GM18873 (cell line): ENCODE results near the gene PROSER3.

Experiments
- ATAC-seq: cut with Tn5 transposase; IDR thresholded peaks from one replicate; pipeline ENCODE4 v1.9.1; 2021; ENCODE audit warnings: mild to moderate bottlenecking, moderate library complexity, moderate number of reproducible peaks; ENCODE audit not compliant: unreplicated experiment, low FRiP score

PROSER3 gene

DNA sequence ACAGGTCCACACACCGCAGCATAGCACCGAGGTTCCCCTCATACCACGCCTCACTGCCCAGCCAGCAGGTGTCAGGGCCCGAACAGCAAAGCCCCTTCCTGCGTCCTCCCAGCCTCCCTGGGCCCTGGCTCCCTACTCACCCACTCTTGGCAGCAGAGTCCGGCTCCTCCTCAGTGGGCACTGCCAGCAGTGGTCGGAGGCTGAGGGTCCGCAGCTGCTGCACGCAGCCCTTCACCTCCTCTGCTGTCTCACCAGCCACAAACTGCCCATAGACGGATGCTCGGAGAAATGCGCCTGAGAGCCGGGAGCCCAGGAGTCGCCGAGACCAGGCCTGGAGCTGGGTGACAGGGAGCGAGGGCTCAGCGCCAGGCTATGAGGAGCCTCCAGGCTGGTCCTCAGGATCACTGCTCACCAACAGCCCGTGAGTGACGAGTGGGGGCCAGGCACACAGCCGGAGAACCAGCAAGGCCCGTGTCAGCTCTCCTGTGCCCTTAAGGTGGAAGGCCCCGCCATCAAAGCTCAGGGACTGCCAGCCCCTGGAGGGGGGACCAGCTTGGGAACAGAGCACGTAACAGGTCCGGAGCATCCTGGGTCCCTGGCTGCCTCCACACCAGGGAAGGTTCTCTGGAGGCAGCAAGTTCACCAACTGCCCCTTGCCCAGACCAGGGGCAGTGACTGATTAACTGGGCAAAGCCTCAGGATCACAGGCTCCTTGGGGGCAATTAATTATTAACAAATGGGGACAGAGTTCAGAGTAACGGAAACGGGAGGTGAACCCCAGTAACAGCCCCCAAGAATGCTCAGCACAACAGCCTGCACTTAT, 54.5 kb downstream of the PROSER3 start, which contains the start of gene PRODH2:
Gene PRODH2, minus strand, starts transcription at position 626 of the 823 bp plus-strand sequence. Its CDS starts 40 bp downstream, at position 586.
- ATAC-seq = no peak

DNA sequence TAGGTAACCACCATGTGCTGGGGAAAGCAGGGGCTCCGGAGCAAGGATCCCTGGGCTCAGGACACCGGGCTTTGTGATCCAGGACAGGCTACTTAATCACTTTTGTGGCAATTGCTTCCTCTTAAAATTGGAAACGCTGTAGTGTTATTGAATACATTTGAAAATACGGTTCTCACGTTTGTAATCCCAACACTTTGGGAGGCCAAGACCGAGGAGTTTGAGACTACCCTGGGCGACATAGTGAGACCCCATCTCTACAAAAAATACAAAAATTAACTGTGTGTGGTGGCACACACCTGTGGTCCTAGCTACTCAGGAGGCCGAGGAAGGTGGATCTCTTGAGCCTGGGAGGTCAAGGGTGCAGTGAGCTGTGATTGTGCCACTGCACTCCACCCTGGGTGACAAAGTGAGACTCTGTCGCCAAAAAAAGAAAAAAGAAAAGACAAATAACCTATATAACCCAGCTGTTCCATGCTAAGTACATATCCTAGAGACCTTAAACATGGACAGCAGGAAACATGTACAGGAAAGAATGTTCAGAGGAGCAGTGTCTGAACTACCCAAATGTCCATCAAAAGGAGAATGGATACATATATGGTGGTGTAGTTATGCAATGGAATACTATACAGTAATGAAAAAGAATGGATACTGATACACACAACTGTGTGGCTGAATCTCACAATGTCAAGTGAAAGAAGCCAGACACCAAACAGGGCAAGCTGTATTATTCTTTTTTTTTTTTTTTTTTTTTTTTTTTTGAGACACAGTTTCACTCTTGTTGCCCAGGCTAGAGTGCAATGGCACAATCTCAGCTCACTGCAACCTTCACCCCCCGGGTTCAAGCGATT, 55.3 kb downstream of the PROSER3 start:
- ATAC-seq = no peak

DNA sequence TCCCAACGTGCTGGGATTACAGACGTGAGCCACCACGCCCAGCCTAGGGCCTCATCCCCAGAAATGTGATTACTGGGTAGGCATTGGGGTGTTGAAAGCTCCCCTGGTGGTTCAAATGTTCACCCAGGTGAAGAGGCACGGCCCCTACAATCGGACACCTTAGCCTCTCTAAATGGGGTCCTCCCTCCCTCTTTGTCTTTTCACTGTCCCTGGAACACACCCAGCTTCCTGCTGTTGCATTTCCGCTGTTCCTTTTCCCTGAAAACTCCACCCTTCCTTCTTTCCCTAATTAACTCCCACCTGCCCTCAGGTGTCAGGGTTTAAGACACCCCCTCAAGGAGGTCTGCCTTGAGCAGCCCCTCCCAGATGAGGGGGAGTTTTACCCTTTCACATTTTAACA, 58.3 kb downstream of the PROSER3 start:
- ATAC-seq = no peak

DNA sequence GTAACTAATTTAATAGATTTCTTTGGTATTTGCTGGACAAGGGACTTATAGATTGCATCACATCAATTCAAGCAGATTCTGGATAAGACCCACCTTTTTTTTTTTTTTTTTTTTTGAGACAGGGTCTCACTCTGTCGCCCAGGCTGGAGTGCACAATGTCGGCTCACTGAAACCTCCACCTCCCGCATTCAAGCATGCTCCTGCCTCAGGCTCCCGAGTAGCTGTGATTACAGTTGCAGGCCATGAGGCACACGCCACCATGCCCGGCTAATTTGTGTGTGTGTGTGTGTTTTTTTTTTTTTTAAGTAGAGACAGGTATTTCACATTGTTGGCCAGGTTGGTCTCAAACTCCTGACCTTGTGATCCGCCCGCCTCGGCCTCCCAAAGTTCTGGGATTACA, 58.9 kb downstream of the PROSER3 start:
- no peak for ATAC-seq

DNA sequence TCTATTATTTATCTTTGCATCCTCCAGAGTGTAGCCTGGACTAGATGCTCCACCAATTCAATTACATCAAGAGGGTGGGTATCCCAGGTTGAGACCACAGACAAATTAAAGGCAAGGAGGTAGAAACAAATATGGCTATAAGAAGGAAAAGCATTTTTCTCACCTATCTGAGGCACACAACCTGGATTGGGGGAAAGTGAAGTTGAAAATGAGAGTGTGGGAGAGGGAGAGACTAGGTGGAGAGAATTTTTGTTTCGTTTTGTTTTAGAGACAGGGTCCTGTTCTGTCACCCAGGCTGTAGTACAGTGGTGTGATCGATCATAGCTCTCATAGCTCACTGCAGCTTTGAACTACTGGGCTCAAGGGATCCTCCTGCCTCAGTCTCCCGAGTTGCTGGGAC, 60.5 kb downstream of the PROSER3 start:
- ATAC-seq = no peak
